KOPT-K1 (cell line): ENCODE data around the gene TRPM1.

Source experiments
- H3K27ac ChIP-seq: fragments of 200-600 bp; sonication (generic); 2 replicates; pipeline ENCODE4 v1.5.1; 2016; ENCODE audit warnings: antibody characterized with exemption, mild to moderate bottlenecking, low read depth, low read length; ENCODE audit not compliant: poor library complexity, severe bottlenecking
- H3K36me3 ChIP-seq: fragments of 200-600 bp; sonication (generic); 2 replicates; pipeline ENCODE4 v1.5.1; 2017; ENCODE audit warnings: antibody characterized with exemption, mild to moderate bottlenecking, low read length, moderate library complexity; ENCODE audit not compliant: insufficient read depth
- H3K9me3 ChIP-seq: fragments of 200-600 bp; sonication (generic); 2 replicates; pipeline ENCODE4 v1.5.1; 2017; ENCODE audit warnings: antibody characterized with exemption, low read length, mild to moderate bottlenecking; ENCODE audit not compliant: insufficient read depth, poor library complexity, severe bottlenecking

Gene TRPM1

DNA sequence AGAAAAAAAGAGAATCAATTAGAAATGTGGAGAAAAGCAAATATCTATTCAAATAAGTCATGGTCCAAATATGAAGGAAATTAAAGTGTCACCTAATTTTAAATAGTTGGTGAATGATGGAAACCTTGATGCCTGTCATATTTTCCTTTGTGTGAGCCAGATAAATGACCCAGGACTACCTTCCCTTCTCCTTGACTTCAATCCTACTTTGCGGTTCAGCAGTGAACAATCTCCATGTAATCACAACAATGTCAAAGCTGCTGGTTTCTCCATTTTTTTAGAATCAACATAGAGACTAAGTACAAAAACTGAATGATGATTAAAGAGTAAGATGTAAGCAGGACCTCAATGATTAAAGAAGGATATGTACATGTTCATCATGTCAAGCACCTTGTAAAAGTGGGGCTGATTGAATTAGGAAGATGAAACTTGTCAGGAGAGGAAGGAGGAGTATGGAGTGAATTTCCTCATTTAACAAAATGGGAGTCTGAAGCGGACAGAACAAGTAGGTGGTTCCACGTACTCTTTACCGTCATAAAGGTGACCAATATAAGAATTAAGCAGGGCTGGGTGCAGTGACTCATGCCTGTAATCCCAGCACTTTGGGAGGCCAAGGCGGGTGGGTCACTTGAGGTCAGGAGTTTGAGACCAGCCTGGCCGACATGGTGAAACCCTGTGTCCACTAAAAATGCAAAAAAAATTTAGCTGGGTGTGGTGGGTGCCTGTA lies 43.1 kb downstream of the TRPM1 start:
- Histone ChIP-seq H3K36me3 (no peaks in the 10 kb centered on the region), H3K9me3 (no peaks in the 10 kb centered on the region), H3K27ac (no peak overlapping the region)

GRCh38 chr15:31051496-31052080 lies 49.9 kb downstream of the TRPM1 start:
- no peaks in the 10 kb centered on the region for H3K9me3 ChIP-seq
- no peaks in the 10 kb centered on the region for H3K36me3 ChIP-seq
- H3K27ac ChIP-seq, result no peak overlapping the region

GRCh38 chr15:31050953-31051352 lies 50.6 kb downstream of the TRPM1 start:
- Histone ChIP-seq H3K36me3 (no peaks in the 10 kb centered on the region), H3K9me3 (no peaks in the 10 kb centered on the region), H3K27ac (no peak overlapping the region)

GRCh38 chr15:31049682-31050615 lies 51.6 kb downstream of the TRPM1 start:
- H3K9me3 ChIP-seq, result no peaks in the 10 kb centered on the region
- no peak overlapping the region for H3K27ac ChIP-seq
- H3K36me3 ChIP-seq, result no peaks in the 10 kb centered on the region

GRCh38 chr15:31049111-31049510 lies 52.4 kb downstream of the TRPM1 start:
- Histone ChIP-seq H3K27ac (no peak overlapping the region), H3K9me3 (no peaks in the 10 kb centered on the region), H3K36me3 (no peaks in the 10 kb centered on the region)

- H3K27ac ChIP-seq, result no peak overlapping the region
- H3K9me3 ChIP-seq, result no peaks in the 10 kb centered on the region
- no peaks in the 10 kb centered on the region for H3K36me3 ChIP-seq
These were observed 54.1 kb downstream of the TRPM1 start for GRCh38 chr15:31047437-31047836.

DNA sequence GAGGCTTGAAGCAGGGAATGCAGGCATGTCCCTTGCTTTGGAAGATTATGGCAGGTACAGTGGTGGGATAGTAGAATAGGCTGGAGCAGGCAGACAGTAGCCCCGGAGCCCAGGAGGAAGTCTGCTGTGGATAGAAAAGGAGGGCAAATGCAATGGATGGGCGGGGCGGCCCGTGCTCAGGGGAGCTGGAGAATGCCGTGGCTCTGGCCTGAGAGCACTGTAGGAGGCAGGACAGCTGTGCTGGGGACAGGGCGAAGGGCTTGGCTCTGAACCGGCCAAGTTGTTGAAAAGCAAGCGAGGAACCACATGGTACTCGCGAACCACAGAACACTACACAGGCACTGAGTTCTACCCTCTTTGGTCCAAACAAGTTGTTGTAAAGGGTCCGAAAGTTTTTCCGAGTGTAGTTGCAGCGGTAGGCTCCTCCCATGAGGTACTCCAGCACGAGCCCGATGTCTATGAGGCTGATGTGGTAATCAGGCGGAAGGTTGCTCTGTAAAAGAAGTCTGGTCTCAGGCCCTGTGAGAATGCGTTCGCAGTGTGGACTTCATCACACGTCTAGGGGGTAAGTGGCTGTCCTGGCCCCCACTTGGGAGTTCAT lies 54.7 kb downstream of the TRPM1 start:
- H3K9me3 ChIP-seq, result no peaks in the 10 kb centered on the region
- H3K27ac ChIP-seq, result no peak overlapping the region
- H3K36me3 ChIP-seq, result no peaks in the 10 kb centered on the region

GRCh38 chr15:31045606-31046005 lies 55.9 kb downstream of the TRPM1 start:
- Histone ChIP-seq H3K9me3 (no peaks in the 10 kb centered on the region), H3K27ac (no peak overlapping the region), H3K36me3 (no peaks in the 10 kb centered on the region)

DNA sequence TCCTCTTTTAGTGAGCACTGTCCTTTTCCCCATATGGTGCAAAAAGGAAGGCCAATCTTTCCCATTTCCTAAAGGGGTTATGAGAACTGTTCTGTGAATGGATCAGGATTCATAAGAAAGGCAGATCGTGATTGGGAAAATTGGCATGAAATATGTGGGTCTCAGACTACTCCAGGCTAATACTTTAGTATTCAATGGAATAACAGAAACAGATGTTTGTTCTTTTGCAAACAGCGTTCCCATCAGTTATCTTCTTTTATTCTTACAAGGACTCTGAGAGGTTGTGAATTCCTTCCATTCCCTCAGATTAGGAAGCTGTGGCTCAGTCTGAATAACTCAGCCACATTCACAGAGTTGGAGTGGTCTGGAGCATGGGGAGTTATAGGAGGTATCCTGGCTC lies 58.8 kb downstream of the TRPM1 start:
- Histone ChIP-seq H3K9me3 (no peaks in the 10 kb centered on the region), H3K36me3 (no peaks in the 10 kb centered on the region), H3K27ac (no peak overlapping the region)

GRCh38 chr15:31041610-31042009 lies 59.9 kb downstream of the TRPM1 start:
- H3K36me3 ChIP-seq, result no peaks in the 10 kb centered on the region

GRCh38 chr15:31040611-31041010 lies 60.9 kb downstream of the TRPM1 start:
- no peak overlapping the region for H3K27ac ChIP-seq
- H3K9me3 ChIP-seq, result no peaks in the 10 kb centered on the region
- no peaks in the 10 kb centered on the region for H3K36me3 ChIP-seq

More at GRCh38 chr15:31041610-31042009, 59.9 kb downstream of the TRPM1 start:
- no peaks in the 10 kb centered on the region for H3K9me3 ChIP-seq
- H3K27ac ChIP-seq, result no peak overlapping the region

GRCh38 chr15:31039961-31040360 lies 61.6 kb downstream of the TRPM1 start:
- no peak overlapping the region for H3K27ac ChIP-seq
- H3K9me3 ChIP-seq, result no peaks in the 10 kb centered on the region
- H3K36me3 ChIP-seq, result no peaks in the 10 kb centered on the region

DNA sequence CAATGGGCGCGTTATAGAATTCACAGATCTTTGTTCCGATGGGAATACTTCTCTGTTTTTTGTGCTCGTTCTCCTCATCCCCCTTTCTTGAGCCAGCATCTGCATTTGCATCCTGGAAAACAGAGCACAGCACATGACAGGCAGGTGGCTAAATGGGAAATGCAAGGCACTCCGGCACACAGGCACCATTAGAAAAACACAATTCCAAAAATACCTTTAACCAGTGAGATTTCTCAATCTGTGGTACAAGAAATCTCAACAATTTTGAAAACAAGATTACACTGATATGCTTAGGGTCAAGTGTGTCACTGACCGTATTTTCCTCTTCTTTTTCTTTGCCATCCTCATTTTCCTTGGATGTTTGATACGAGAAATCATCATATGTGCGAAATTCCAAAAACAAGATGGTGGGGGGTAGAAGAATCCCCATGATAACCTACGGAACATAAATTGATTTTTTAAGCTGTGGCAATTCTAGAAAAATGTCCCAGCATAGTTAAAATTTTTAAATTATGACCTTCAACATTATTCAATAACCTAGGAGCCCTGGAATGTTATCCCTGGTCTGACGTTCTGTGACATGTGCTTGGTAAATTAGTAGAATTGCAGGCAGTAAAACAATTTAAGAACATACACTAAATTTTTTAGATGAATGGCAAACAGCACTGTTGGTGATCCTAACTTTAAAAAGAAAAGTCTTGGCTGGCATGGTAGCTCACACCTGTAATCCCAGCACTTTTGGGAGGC lies 63.6 kb downstream of the TRPM1 start:
- Histone ChIP-seq H3K27ac (no peak overlapping the region), H3K36me3 (no peaks in the 10 kb centered on the region), H3K9me3 (no peaks in the 10 kb centered on the region)

GRCh38 chr15:31036783-31037182 lies 64.7 kb downstream of the TRPM1 start:
- H3K27ac ChIP-seq, result no peak overlapping the region
- H3K9me3 ChIP-seq, result no peaks in the 10 kb centered on the region
- no peaks in the 10 kb centered on the region for H3K36me3 ChIP-seq
